Measurements from ENCODE around the gene HJV.

GRCh38 chr1:145977016-145977415, 44.5 kb downstream of the HJV start:
- no peak for TF ChIP-seq CTCF (IDR thresholded peaks at IDR 0.05)
- no peak for TF ChIP-seq POLR2A (IDR thresholded peaks at IDR 0.05)
